Hepatocyte (in vitro differentiated cells): ENCODE measurements around the gene HTR3A.

Experiments used
- CTCF ChIP-seq: fragments of 200-600 bp; sonication (generic); IDR thresholded peaks from 2 replicates; pipeline ENCODE4 v1.5.1; 2016; ENCODE audit warnings: antibody characterized with exemption, mild to moderate bottlenecking; ENCODE audit not compliant: poor library complexity
- EZH2 ChIP-seq: fragments of 200-600 bp; sonication (generic); IDR thresholded peaks from 2 replicates; pipeline ENCODE4 v1.6.1; 2016; ENCODE audit warnings: antibody characterized with exemption, mild to moderate bottlenecking, borderline replicate concordance

DNA sequence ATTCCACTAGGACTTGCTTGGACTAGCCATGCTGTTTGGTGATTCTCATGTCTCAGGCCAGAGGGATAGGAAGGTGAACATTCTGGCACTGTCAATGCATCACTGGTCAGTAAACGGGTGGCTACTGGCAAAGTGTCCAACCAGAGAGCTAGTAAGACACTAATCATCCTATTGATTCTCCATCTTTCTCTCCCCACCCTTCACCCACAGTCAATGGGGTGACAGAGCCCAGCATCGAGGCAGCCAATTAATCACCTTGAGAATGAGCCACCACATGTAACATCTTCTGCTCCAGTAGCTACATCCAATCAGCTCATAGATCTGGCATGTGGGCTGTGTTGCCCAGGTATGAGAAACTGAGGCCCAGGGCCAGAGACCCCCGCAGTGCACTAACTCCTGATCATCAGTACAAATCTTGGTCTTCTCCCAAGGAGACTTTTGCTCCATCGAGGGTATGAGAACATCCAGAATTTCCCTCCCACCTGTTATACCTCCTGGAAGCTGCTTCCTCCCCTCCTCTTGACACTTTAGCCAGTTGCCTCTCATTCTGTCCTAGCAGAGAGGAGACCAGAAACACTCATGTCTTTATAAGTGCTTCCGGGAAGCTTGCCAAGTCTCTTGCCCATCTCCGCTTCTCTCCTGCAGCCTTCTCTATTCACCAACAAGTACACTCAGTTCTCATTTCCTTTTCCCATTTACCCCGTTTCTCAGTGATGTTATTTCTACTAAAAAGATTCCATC lies 17.0 kb downstream of the HTR3A start:
- no peak for TF ChIP-seq CTCF
- no peak for TF ChIP-seq EZH2
